Breast epithelium (tissue), 4 donors: ENCODE data around the gene GOLGA8B. TPM values are rescaled to one million over a fixed set of nuclear protein-coding genes. Genes with fewer than 3 reads are reported as not detected.
"Not testable (repeated sequence)": the region's sequence is repeated elsewhere in the genome, so short reads cannot be mapped to it uniquely, and the experiment has no call there.

Source experiments
- DNase-seq, 2 donors: peaks; one replicate each; pipeline ENCODE4 v3.0.0-alpha.2; 2019; ENCODE audit warnings: low spot score in 2 of 2
- H3K27ac ChIP-seq, 2 donors: fragments of 200-600 bp; sonication (generic) in 1 of 2; one replicate each; pipeline ENCODE4 v1.5.1; 2016 to 2019; ENCODE audit warnings: mild to moderate bottlenecking in 1 of 2
- H3K27me3 ChIP-seq, 2 donors: fragments of 200-600 bp; sonication (generic) in 1 of 2; one replicate each; pipeline versions ENCODE4 v1.5.1 to v1.6.0; 2017 to 2019; ENCODE audit warnings: control low read depth in 1 of 2, mild to moderate bottlenecking in 1 of 2
- H3K36me3 ChIP-seq: fragments of 200-600 bp; one replicate; pipeline ENCODE4 v1.5.1; 2019
- H3K4me1 ChIP-seq, 2 donors: fragments of 200-600 bp; sonication (generic); one replicate each; pipeline ENCODE4 v1.5.1; 2016 to 2019; ENCODE audit warnings: control low read depth in 1 of 2
- H3K4me3 ChIP-seq, 3 donors: fragments of 200-600 bp; sonication (generic); 1 replicate in 2 of 3; 2 replicates in 1 of 3; pipeline ENCODE4 v1.5.1; 2016 to 2019; ENCODE audit warnings: mild to moderate bottlenecking in 3 of 3, moderate library complexity in 2 of 3
- H3K9me3 ChIP-seq, 2 donors: fragments of 200-600 bp; sonication (generic) in 1 of 2; one replicate each; pipeline ENCODE4 v1.5.1; 2016 to 2019; ENCODE audit warnings: control low read depth in 1 of 2
- intact Hi-C: fragments of 100-400 bp; cut with DNase I; formaldehyde crosslinking; loops from one replicate; pipeline ENCODE4 v1.15.1; 2023; ENCODE audit warnings: low total_unique reads
- total RNA-seq, 3 donors: library from RNA; depleted of rRNA; stranded (reverse); fragments of >200 nt; gene quantifications; one replicate each; pipeline ENCODE4 v1.1.0, GENCODE V29; 2016

GOLGA8B gene
- total RNA-seq, 3 donors from 2014 or later, result 94.4 to 180 (median 131) TPM

- H3K9me3 ChIP-seq, DNase-seq, H3K4me3 ChIP-seq, H3K36me3 ChIP-seq, H3K4me1 ChIP-seq, H3K27ac ChIP-seq, H3K27me3 ChIP-seq, intact Hi-C loops: not testable (repeated sequence)
Observed at GRCh38 chr15:34554126-34554525, 29.3 kb downstream of the GOLGA8B start.

- intact Hi-C loops, H3K4me3 ChIP-seq, H3K27ac ChIP-seq, H3K4me1 ChIP-seq, H3K9me3 ChIP-seq, DNase-seq, H3K27me3 ChIP-seq, H3K36me3 ChIP-seq: not testable (repeated sequence)
Observed at GRCh38 chr15:34550129-34550528, 33.3 kb downstream of the GOLGA8B start.

- intact Hi-C loops, H3K27me3 ChIP-seq, H3K4me3 ChIP-seq, H3K4me1 ChIP-seq, DNase-seq, H3K9me3 ChIP-seq, H3K27ac ChIP-seq, H3K36me3 ChIP-seq: not testable (repeated sequence)
Observed at GRCh38 chr15:34549381-34549809, 34.1 kb downstream of the GOLGA8B start.

- DNase-seq, intact Hi-C loops, H3K36me3 ChIP-seq, H3K4me3 ChIP-seq, H3K27ac ChIP-seq, H3K27me3 ChIP-seq, H3K9me3 ChIP-seq, H3K4me1 ChIP-seq: not testable (repeated sequence)
Observed at GRCh38 chr15:34543860-34544649, 39.4 kb downstream of the GOLGA8B start.

- H3K36me3 ChIP-seq, H3K27me3 ChIP-seq, intact Hi-C loops, H3K4me1 ChIP-seq, H3K27ac ChIP-seq, DNase-seq, H3K9me3 ChIP-seq, H3K4me3 ChIP-seq: not testable (repeated sequence)
Observed at GRCh38 chr15:34535857-34536256, 47.6 kb downstream of the GOLGA8B start.

Other genes starting within 250 kb of the GOLGA8B start
- 10 to 100 TPM; 22.3 to 28.8 (median 25.8) TPM for gene SLC12A6, start 245.9 kb downstream of the GOLGA8B start, total RNA-seq
- 100 to 1,000 TPM; 108 to 135 (median 130) TPM for gene NOP10, start 240.5 kb downstream of the GOLGA8B start, total RNA-seq
- gene NUTM1, start 240.3 kb downstream of the GOLGA8B start, total RNA-seq, result not detected
- 10 to 100 TPM; 10.7 to 16.4 (median 13.8) TPM for gene LPCAT4, start 216.5 kb downstream of the GOLGA8B start, total RNA-seq
- 10 to 100 TPM; 33.0 to 77.7 (median 73.4) TPM for gene GOLGA8A, start 145.8 kb downstream of the GOLGA8B start, total RNA-seq
- not detected for gene GJD2, start 171.3 kb upstream of the GOLGA8B start, total RNA-seq
- 1 to 10 TPM in 1 of 3 donors, under 1 TPM in 1, not detected in 1; 0.15 to 1.6 TPM for gene ACTC1, start 211.9 kb upstream of the GOLGA8B start, total RNA-seq